Esophagus muscularis mucosa (tissue), 4 donors: ENCODE measurements around the gene GREB1. TPM values are rescaled to one million over a fixed set of nuclear protein-coding genes. Genes with fewer than 3 reads are reported as not detected.

Experiments
- DNase-seq: peaks from one replicate; pipeline ENCODE4 v3.0.0-alpha.2; 2017; ENCODE audit errors: extremely low spot score
- H3K27ac ChIP-seq, 4 donors: fragments of 200-600 bp; sonication (generic); replicated peaks in 1 of 4; 1 replicate in 3 of 4; 2 replicates in 1 of 4; pipeline ENCODE4 v1.5.1; 2016 to 2019; ENCODE audit warnings: mild to moderate bottlenecking in 1 of 4
- H3K27me3 ChIP-seq, 4 donors: fragments of 200-600 bp; sonication (generic); one replicate each; pipeline versions ENCODE4 v1.5.1 to v1.6.0; 2016 to 2019
- H3K36me3 ChIP-seq, 4 donors: fragments of 200-600 bp; sonication (generic); one replicate each; pipeline ENCODE4 v1.5.1; 2016 to 2019
- H3K4me1 ChIP-seq, 4 donors: fragments of 200-600 bp; sonication (generic); one replicate each; pipeline ENCODE4 v1.5.1; 2016 to 2019
- H3K4me3 ChIP-seq, 4 donors: fragments of 200-600 bp; sonication (generic); 1 replicate in 2 of 4; 2 replicates in 2 of 4; pipeline ENCODE4 v1.5.1; 2016 to 2019; ENCODE audit warnings: mild to moderate bottlenecking in 4 of 4, moderate library complexity in 1 of 4
- H3K9me3 ChIP-seq, 4 donors: fragments of 200-600 bp; sonication (generic); 1 replicate in 3 of 4; 2 replicates in 1 of 4; pipeline ENCODE4 v1.5.1; 2016 to 2019
- CTCF ChIP-seq, 3 experiments: fragments of 200-600 bp in 2 of 3; fragments of 450-650 bp in 1 of 3; sonication (generic) in 2 of 3; IDR thresholded peaks; one replicate each; pipeline ENCODE4 v1.5.1; 2017 to 2019; ENCODE audit warnings: antibody characterized with exemption in 3 of 3, mild to moderate bottlenecking in 2 of 3, moderate library complexity in 1 of 3
- EP300 ChIP-seq: sonication (generic); formaldehyde crosslinking; IDR thresholded peaks from one replicate; pipeline ENCODE4 v1.6.1; 2017; ENCODE audit warnings: antibody characterized with exemption
- POLR2A ChIP-seq: fragments of 450-650 bp; IDR thresholded peaks from one replicate; pipeline ENCODE4 v1.6.1; 2017; ENCODE audit warnings: antibody characterized with exemption, moderate library complexity, mild to moderate bottlenecking, low read depth
- POLR2AphosphoS5 ChIP-seq, 2 donors: sonication (generic); formaldehyde crosslinking; IDR thresholded peaks; one replicate each; pipeline ENCODE4 v1.6.1; 2017; ENCODE audit warnings: antibody characterized with exemption in 2 of 2
- WGBS: methylation state at CpG from one replicate; pipeline ENCODE4 v1.1.5; 2018; 5-methylcytosine and 5-hydroxymethylcytosine counted together
- intact Hi-C: fragments of 100-400 bp; cut with DNase I; formaldehyde crosslinking; loops from one replicate; pipeline ENCODE4 v1.15.1; 2023
- total RNA-seq, 4 donors: library from RNA; depleted of rRNA; stranded (reverse); fragments of >200 nt; gene quantifications; one replicate each; pipeline versions ENCODE4 v1.1.0 to v1.2.1, GENCODE V29; 2016

GREB1 gene
- total RNA-seq, 4 donors from 2014 or later = 3.7 to 11.0 (median 7.7) TPM

GRCh38 chr2:11495844-11496681 is 37.8 kb upstream of the GREB1 start:
- Histone ChIP-seq H3K4me1 (peaks cover 5 to 28% (median 18%) of the 10 kb centered on the region in 4 donors), H3K36me3 (no peaks in the 10 kb centered on the region), H3K27ac (no peak overlapping the region), H3K9me3 (no peaks in the 10 kb centered on the region), H3K4me3 (no peak overlapping the region), H3K27me3 (peaks cover 0 to 16% (median 0%) of the 10 kb centered on the region in 4 donors)
- TF ChIP-seq EP300 (no peak), POLR2AphosphoS5 (IDR thresholded peaks at IDR 0.05) (no peak), POLR2A (no peak), CTCF (IDR thresholded peaks at IDR 0.05) (no peak)
- no peak for DNase-seq
- 50% methylated on average over 24 of the region's 30 CpGs for WGBS
- intact Hi-C loops = no loop called here

GRCh38 chr2:11498543-11499034 is 35.3 kb upstream of the GREB1 start:
- peaks cover 5 to 21% (median 14%) of the 10 kb centered on the region in 4 donors for H3K4me1 ChIP-seq
- peaks cover 0 to 8% (median 5%) of the 10 kb centered on the region in 4 donors for H3K9me3 ChIP-seq
- WGBS = 55% methylated on average over 7 of the region's 9 CpGs
- TF ChIP-seq POLR2AphosphoS5 (IDR thresholded peaks at IDR 0.05) (peak in 1 of 2 donors; percentile 16), CTCF (IDR thresholded peaks at IDR 0.05) (no peak)
- intact Hi-C loops = no loop called here
- H3K27me3 ChIP-seq = peaks cover 0 to 16% (median 0%) of the 10 kb centered on the region in 4 donors
- no peak overlapping the region for H3K4me3 ChIP-seq
- peak overlapping the region in 2 of 4 donors; percentile 1 to 36 for H3K27ac ChIP-seq
- DNase-seq = no peak
- no peaks in the 10 kb centered on the region for H3K36me3 ChIP-seq

GRCh38 chr2:11499081-11499743 is 34.6 kb upstream of the GREB1 start:
- Histone ChIP-seq H3K4me3 (no peak overlapping the region), H3K9me3 (peaks cover 0 to 9% (median 6%) of the 10 kb centered on the region in 4 donors), H3K36me3 (no peaks in the 10 kb centered on the region), H3K27ac (peak overlapping the region in 2 of 4 donors; percentile 1 to 36), H3K27me3 (peaks cover 0 to 16% (median 0%) of the 10 kb centered on the region in 4 donors), H3K4me1 (peaks cover 5 to 21% (median 14%) of the 10 kb centered on the region in 4 donors)
- DNase-seq = no peak
- 38% methylated on average over 4 of the region's 4 CpGs for WGBS
- no peak for TF ChIP-seq POLR2A
- TF ChIP-seq CTCF (IDR thresholded peaks at IDR 0.05) = no peak
- TF ChIP-seq POLR2AphosphoS5 (IDR thresholded peaks at IDR 0.05) = no peak
- TF ChIP-seq EP300 = no peak
- intact Hi-C loops = no loop called here

- H3K9me3 ChIP-seq = peaks cover 0 to 9% (median 6%) of the 10 kb centered on the region in 4 donors
- no peaks in the 10 kb centered on the region for H3K36me3 ChIP-seq
- H3K4me3 ChIP-seq = no peak overlapping the region
- H3K4me1 ChIP-seq = peaks cover 3 to 19% (median 13%) of the 10 kb centered on the region in 4 donors
- peaks cover 0 to 2% (median 0%) of the 10 kb centered on the region in 4 donors for H3K27me3 ChIP-seq
- intact Hi-C loops = no loop called here
- H3K27ac ChIP-seq = no peak overlapping the region
- DNase-seq = no peak
- TF ChIP-seq POLR2A (no peak), CTCF (IDR thresholded peaks at IDR 0.05) (no peak), EP300 (no peak), POLR2AphosphoS5 (IDR thresholded peaks at IDR 0.05) (no peak)
- 81% methylated on average over 5 of the region's 5 CpGs for WGBS
These were observed 33.0 kb upstream of the GREB1 start for GRCh38 chr2:11500702-11501303.
